ENCODE measurements around the gene IDI1.
A peak's percentile ranks its signal among the peaks of the same experiment; 100 is the strongest.
"Not testable (repeated sequence)": the region's sequence is repeated elsewhere in the genome, so short reads cannot be mapped to it uniquely, and the experiment has no call there.

IDI1 gene

DNA sequence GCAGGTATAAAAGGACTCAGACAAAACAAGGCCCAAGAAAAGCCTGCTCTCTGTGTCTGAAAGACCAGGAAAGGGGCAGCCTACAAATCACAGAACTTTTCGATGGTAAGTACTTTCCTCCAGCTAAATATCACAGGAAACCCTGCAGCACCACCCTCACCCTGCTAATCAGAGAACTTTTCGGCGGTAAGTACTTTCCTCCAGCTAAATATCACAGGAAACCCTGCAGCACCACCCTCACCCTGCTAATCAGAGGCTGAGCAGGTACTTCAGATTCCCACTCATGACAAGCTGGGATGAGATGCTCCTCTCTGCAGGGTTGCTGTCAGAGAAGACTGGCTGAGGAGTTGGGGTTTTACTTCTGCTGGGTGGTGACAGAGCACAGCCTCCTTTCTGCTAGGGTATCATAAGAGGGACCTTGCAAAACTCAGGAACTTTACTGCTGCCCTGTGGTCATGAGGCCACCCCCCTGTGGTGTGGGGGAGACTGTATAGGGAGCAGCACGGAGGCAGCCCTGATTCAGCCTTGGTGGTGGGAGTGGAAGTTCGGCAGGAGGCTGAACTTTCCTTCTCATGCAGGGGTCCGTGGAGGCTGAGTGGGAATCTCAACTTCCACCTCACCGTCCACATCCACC is 14.4 kb upstream of the IDI1 start:
- DNase-seq (ENCODE audit: low read depth), result no peak

DNA sequence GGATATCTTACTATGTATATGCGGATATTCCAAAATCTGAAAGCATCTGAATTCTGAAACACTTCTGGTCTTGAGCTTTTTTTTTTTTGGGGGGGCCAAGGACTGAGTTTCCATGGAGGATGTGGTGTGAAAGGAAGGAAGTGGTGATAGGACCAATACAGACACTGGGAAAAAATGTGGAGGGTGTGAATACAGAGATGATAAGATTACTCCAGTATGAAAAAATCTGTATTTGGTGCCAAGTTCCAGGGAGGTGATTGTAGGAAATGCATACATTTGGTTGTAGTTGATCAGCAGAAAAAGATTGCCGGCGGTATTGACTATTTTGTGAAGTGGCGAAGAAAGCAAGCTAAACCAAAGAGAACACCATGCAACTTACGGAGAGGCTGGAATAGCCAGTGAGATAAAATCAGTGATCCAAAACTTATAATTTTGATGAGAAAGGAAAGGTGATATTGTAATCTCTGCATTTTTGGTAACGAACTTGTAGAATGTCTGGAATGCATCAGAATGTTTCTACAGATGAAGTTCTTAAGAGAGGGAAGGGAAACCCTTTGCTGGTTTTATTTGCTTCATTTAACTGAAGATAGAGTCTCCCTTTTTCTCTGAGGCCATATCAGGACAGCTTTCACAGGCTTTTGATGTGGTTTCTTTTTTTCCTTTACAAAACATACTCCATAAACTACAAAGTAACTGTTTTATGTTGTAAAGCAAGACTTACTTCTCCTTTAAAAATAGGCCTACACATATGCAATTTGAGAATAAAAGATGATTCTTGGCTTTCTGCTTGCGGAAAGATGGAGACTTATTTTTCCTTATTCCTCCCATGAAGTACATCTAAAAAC is 13.2 kb upstream of the IDI1 start:
- DNase-seq (ENCODE audit: low read depth), result peak; percentile 48

DNA sequence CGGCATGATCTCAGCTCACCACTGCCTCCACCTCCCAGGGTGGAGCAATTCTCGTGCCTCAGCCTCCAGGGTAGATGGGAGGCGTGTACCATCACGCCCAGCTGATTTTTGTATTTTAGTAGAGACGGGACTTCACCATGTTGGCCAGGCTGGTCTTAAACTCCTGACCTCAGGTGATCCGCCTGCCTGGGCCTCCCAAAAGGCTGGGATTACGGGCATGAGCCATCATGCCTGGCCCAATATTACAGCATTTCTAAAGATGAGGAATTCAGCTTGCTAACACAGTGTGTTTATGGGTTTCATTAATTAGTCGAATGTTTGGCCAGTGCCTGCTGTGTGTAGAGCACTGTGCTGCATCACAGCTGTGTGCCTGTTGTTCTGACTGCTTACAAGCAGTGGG is 11.0 kb upstream of the IDI1 start:
- DNase-seq (ENCODE audit: low read depth), result no peak

DNA sequence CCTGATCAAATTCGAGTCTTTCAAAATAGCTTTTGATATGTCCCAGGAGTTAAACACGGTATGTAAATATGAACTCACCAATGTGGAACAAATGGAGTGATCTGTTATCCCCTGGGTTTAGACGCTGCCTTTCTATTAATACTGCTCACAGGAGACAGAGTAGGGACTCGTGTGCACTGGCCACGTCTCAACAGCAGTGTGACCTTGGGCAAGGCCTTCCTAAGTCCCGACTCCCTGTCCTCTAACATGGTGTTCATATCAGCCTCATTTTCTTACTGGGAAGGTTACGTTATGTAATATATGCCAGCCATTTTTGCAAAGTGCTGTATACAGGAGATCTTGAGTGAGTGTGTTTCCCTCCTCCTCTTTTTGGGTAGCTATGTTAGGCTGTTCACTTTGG is 9.1 kb upstream of the IDI1 start:
- DNase-seq (ENCODE audit: low read depth), result no peak

DNA sequence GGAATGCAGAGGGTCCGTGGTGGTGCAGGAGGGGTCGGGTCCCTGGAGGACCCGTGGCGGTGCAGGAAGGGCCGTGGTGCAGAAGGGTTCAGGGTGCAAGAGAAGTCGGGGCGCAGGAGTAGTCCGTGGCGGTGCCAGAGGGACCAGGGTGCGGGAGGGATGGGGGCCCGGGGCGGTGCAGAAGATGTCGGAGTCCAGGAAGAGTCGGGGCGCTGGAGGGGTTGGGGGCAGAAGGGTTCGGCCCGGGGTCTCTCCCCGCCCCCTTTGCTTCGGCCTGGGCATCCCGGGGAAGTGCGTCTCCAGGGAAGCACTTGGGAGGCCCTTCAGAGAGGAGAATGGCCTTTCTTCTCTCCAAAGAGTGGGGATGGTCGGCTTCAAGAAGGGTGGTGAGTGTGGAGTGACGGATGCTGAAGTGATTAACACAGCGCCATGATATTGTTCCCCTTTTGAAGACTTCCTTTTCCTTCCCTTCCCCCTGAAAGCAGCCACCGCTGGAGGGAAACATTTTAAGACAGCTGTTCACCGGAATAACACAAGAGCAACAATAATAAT is 8.3 kb upstream of the IDI1 start:
- DNase-seq (ENCODE audit: low read depth), result peak; percentile 51

DNA sequence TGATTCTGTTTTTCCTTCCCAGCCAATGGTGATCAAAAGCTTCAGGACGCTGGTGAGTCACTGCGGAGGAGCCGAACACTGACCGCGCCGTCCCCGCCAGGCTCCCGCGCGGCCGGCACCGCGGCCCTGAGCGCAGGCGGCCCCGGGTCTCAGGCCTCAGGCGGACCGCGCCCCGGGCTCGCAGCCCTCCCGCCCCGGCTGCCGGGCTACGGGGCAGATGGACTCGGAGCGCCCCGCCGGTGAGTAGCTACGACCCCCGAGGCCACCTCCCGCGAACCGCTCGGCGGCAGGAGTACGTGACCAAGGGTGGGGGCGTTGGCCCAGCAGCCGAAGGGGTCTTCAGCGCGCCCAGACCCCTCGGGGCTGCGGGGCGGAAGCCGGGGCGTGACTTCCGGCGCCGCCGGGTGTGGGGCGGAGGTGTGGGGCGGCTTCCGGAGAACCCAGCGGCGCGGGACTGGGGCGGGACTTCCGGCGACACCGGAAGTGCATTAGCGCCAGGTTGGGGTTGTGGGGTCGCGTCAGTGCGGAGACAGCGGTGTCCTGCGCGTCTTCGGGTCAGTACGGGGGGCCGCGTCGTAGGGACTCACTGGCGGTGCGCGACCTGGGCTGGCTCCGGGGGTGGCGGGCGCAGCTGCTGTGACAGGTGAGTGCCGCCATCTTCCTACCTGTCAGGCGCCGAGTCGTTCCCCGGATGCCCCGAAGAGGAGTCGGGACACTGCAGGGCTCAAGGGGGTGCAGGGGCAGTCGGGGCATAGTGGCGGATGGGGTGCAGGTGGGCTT is 7.6 kb upstream of the IDI1 start, which contains the start of gene WDR37:
Gene WDR37 (plus strand): TSS at position 60 of the 780 bp plus-strand sequence. CDS start 15,771 bp downstream, outside the sequence.
- peak; percentile 95 for DNase-seq (ENCODE audit: low read depth)

DNA sequence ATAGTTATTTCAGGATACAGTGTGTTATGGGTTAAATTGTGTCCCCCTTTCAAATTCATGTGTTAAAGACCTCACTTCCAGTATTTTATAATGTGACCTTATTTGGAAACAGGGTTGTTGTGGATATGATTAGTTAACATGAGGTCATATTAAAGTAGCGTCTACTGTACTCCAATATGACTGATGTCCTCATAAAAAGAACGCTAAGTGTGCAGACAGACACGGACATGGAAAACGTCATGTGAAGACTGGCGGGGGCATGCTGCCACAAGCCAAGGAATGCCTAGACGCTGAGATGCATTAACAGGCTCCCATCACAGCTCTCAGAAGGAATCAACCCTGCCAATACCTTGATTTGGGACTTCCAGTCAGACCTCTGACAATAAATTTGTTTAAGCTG is 5.8 kb upstream of the IDI1 start:
- peak; percentile 20 for DNase-seq (ENCODE audit: low read depth)

DNA sequence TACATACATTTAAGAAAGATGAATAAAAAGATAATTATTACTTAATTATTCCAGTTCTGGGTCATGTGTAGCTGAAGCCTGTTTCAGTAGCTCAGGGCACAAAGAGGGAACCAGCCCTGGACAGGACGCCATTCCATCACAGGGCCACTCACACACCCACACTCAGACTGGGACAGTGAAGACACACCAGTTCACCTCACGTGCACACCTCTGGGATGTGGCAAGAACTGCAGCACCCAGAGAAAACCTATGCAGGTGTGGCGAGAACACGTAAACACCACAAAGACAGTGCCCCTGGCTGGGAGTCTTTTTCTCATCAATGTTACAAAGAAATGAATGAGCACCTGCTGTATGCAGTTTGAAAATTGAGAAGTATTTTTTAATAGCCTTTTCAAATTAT is 1.6 kb upstream of the IDI1 start:
- DNase-seq (ENCODE audit: low read depth), result peak; percentile 17

DNA sequence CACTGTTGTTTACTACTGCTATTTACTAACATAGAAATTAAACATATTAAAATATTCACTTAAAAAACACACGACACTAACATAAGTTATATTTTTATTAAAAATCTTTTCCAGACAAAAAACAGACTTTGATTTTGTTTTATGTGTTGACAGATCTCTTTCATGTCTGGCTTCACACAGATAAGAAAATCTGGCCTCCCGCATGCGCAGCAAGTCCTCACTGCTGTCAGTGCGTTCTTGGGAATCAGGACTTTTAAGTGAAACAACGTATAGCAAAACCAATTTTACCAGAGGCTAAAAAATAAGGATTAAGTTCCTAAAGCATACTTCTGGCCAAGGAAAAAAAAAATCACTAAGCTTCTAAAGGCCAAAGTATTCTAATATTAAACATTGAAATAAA is 1.2 kb upstream of the IDI1 start:
- DNase-seq (ENCODE audit: low read depth), result peak; percentile 15

DNA sequence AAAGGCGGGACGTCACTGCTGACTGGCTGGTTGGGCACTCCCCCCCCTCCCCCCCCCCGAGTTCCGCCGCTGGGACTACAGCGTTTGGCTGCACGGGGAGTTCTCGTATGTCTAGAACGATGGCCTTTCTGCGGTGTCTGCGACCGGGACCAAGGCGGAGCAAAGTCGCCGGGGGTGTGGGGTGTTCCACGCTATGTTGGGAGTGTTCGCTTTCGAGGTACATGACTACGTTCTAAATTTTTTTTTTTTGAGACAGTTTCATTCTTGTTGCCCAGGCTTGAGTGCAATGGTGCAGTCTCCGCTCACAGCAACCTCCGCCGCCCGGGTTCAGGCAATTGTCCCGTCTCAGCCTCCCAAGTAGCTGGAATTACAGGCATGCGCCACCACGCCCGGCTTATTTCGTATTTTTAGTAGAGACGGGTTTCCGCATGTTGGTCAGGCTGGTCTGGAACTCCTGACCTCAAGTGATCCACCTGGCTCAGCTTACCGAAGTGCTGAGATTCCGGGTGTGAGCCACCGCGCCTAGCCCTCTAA is 573 bp upstream of the IDI1 start:
- no peak for DNase-seq (ENCODE audit: low read depth)

DNA sequence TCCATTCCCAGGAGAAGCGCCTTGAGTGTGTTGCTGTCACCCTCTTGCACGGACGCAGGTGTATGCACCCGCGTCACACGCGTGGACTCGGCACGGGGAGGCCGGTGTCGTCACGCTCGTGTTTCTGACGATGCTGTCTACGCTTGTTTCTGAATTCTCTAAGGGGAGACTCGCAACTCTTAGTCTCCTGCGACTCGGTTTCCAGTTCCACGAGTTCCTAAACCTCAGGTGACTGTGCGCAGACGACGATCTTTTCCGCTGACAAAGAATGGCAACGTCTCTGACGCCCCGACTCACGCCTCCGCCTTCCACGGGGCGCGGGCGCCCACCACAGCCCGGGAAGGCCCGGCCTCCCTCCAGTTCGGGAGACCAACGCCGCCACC is 579 bp downstream of the IDI1 start:
- no peak for DNase-seq (ENCODE audit: low read depth)

DNA sequence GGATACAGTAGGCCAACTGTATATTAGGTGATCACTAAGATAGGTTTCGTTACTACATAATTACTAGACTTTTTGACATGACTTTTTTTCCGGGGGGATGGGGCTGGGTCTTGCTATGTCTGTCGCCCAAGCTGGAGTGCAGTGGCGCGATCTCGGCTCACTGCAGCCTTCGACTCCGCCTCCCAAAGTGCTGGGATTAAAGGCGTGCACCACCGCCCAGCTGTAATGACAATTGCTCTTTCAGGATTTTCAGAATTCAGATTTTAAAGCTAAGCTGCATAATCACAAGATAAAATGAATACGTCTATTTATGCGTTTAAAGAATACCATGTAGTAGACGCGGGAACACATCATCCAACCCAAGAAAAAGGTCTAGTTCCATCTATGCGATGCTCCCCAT is 982 bp downstream of the IDI1 start:
- peak; percentile 21 for DNase-seq (ENCODE audit: low read depth)

DNA sequence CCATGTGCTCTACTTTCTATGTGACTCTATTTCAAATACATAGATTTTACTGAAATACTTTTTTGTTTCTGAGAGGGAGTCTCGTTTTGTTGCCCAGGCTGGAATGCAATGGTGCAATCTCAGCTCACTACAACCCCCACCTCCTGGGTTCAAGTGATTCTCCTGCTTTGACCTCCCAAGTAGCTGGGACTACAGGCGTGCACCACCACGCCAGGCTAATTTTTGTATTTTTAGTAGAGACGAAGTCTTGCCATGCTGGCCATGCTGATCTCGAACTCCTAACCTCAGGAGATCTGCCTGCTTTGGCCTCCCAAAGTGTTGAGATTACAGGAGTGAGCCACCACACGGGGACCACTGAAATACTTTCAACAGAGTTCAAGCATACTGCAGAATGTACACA is 3.5 kb downstream of the IDI1 start:
- DNase-seq (ENCODE audit: low read depth), result no peak

DNA sequence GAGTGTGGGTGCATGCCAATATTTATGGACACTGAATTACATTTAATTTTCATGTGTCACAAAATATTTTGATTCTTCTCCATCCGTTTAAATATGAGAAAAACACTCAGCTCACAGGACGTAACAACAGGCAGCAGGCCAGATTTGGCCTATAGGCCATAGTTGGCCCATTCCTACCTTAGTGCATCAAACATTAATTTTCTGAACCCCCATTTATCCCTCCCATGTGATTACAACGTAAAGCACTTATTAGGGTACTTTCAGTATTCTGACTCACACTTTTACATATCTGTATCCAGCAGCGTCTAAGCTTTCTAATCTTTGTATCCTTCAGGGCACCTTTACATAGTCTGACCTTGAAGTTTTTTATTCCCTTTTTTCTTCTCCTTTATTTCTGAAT is 4.0 kb downstream of the IDI1 start:
- no peak for DNase-seq (ENCODE audit: low read depth)

DNA sequence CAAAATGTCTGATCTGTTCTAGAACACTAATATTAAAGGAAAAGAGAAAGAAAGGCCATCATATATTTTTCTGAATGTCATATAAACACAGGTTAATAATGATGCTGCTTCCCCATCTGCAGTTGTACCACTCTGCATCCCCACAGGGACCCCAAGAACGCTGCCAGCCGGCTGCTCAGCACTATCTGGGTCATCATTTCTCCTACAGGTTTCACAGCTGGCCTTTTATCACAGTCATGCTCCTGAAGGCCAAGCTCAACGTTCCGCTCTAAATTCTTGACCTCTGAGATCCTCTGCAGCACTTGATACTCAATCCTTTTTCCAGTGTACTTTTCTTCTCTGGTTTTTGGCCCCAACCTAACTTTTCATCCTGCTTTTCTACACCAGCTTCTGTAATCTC is 4.8 kb downstream of the IDI1 start:
- no peak for DNase-seq (ENCODE audit: low read depth)

DNA sequence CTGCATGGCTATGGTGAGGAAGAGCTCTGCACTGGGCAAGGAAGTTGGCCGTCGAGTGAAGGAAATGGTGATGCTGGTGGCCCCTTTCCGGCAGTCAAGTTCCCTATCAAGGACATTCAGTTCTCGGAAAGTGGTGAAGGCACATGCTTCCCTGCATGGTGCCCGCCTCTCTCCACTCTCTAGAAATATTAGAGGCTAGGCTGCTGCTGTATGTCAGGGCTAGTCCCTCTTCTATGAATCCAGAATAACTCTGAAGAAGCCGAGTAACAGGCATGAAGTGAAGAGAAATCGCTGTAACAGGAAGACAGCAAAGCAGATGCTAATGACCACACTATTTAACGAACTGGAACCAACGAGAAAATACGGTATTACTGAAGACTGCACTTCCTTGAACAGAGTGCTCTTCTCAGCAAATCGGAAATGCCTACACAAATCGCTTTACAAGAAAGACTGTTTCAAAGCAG is 5.4 kb downstream of the IDI1 start:
- no peak for DNase-seq (ENCODE audit: low read depth)

DNA sequence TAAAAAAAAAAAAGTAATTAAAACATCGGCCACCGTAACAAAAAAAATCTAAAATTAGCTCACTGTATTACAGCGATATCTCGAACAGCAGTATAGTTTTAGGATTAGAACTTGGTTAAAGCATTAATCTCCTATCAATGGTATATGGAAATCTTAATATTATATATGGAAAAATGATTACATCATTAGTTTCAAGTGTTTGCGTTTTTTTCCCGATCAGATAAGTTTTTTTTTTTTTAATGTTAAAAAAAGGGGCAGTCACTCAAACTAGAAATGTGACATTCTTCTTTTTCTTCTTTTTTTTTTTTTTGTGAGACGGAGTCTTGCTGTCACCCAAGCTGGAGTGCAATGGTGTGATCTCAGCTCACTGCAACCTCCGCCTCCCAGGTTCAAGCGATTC is 7.4 kb downstream of the IDI1 start:
- no peak for DNase-seq (ENCODE audit: low read depth)

DNA sequence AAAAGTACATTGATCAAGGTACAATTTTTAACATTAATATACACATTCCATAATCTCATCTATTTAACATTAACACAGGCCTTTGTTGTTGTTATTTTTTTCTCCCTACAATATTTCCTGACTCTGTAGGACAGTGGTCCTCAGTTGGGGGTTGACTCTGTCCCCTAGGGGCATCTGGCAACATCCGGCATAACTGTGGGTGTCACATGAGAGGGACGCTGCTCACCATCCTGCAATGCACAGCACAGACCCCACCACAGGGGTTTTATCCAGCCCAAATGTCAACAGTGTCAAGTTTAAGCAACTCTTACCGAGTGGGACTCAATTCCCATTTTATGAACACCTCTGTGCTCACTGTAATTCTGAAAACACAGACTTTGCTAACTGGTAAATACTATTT is 8.8 kb downstream of the IDI1 start:
- no peak for DNase-seq (ENCODE audit: low read depth)

DNA sequence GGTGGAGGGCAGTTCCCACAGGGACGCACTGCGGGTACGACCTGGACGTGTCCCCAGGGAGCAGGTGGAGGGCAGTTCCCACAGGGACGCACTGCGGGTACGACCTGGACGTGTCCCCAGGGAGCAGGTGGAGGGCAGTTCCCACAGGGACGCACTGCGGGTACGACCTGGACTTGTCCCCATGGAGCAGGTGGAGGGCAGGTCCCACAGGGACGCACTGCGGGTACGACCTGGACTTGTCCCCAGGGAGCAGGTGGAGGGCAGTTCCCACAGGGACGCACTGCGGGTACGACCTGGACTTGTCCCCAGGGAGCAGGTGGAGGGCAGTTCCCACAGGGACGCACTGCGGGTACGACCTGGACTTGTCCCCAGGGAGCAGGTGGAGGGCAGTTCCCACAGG is 10.2 kb downstream of the IDI1 start:
- DNase-seq (ENCODE audit: low read depth), result not testable (repeated sequence)

DNA sequence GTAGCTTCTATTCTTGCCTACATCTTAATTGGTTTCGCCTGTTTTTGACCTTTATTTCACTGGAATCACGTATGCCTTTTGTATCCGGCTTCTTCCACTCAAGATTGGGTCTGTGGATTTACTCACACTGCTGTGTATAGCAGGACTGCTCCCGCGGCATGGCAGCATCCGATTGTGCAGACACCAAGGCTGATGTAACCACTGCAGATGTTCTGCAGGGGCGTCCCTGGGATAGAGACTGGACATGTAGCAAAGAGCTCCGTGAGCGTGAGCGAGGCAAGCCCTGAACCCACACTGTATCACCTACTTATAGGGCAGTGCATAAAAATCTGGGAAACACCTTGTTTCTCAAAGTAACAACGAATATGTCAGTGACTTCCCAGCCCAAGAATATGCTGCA is 11.8 kb downstream of the IDI1 start:
- no peak for DNase-seq (ENCODE audit: low read depth)

DNA sequence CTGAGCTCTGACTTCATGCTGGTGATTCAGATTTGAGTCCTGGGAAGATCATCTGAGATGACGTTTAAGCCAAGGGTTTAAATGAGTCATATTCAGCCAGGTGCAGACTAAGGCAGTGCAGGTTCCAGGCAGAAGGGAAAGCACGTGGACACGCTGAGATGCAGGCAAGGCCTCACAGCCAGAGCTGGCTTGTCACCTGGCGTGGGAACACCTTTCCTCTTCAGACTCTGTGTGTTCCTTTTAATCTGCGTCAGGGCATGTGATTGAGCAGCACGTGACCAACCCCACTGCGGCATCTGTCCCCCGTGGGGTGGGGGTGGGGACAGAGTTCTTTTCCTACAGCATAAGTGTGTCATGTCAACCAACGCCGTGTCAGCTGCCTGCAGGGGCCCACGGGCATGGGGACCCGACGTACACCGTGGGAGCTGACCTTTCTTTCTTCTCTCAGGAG is 12.6 kb downstream of the IDI1 start:
- DNase-seq (ENCODE audit: low read depth), result peak; percentile 71

DNA sequence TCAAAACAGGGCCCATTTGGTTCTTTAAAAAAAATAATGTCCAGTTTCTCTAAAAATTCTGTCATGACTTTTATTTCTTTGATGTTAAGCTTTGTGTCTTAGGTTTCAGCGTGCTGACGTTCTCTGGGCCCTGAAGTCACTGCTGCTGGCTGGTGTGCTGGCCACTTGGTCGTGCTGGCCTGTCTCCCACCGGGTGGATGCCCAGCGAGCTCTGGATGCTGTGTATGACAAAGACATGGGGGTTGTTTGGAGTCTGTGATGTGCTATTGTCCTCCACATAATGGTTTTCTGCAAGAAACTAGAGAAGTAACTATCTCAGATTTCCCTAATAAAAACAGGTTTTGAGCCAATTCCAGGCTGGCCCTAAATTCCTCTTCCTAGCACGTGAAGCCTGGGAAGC is 13.7 kb downstream of the IDI1 start:
- no peak for DNase-seq (ENCODE audit: low read depth)

Measured in ELR (cell line).